Measurements from ENCODE around the gene FGF18. TPM values are rescaled to one million over a fixed set of nuclear protein-coding genes. Genes with fewer than 3 reads are reported as not detected.
"Not testable (repeated sequence)": the region's sequence is repeated elsewhere in the genome, so short reads cannot be mapped to it uniquely, and the experiment has no call there.

Gene FGF18
- total and polyA plus RNA-seq, 10 of the 15 experiments (the other 5 are each of a cell fraction or from before 2014, with no cell fraction given): 0.03 to 0.10 (median 0.06) TPM; not detected in 5

DNA sequence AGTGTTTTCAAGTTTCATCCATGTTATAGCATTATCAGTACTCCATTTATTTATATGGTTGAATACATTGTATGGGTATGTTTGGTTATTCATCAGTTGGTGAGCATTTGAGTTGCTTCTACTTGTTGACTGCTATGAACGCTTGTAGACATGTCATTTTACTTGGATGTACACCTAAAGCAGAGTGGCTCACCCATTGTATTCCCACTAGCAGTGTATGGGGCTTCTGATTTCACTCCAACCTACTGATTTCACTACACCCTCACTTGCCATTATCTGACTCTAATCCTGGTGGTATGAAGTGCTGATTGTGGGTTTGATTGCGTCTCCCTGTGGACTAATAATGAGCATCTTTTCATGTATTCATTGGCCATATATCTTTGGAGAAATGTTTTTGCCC lies 22.3 kb upstream of the FGF18 start:
- in situ Hi-C loops (cut with MboI) (no loop called here), intact Hi-C loops (cut with micrococcal nuclease; ENCODE audit: unreplicated experiment) (no loop called here)
- DNase-seq (ENCODE audit: low read depth, low spot score) (no peak), ATAC-seq (peak; percentile 3), FAIRE-seq (no peak)
- ChIA-PET RAD21 (ENCODE audit: unreplicated experiment) (interaction anchor here (0.6 kb wide), 1 partner anchor 10 kb away, joined by 3 read pairs; the partner anchor contains the start of gene NPM1), POLR2A (interaction anchor here (1.3 kb wide), 1 partner anchor 10 kb away, joined by 3 read pairs; no protein-coding TSS in a partner anchor), CTCF (interaction anchor here (0.6 kb wide), 1 partner anchor 16 kb away, joined by 3 read pairs; no protein-coding TSS in a partner anchor), SMC1A (ENCODE audit: uncharacterized antibody, unreplicated experiment) (no interaction called here)
- H3K4me2 ChIP-seq (ENCODE audit: control insufficient read depth, insufficient read depth): peak overlapping the region; percentile 54; the same call in 1 of the 2 replicates
- BruUV-seq (replicated peaks): no TSS peak
- 74% methylated on average over 2 of the region's 2 CpGs for WGBS (ENCODE audit: insufficient coverage, insufficient replicate concordance, low lambda C conversion rate, missing lambda C conversion rate)
- peak overlapping the region; percentile 35; the same call in 1 of the 2 replicates for H3K4me3 ChIP-seq
- no peaks in the 10 kb centered on the region for H3K27me3 ChIP-seq (replicated peaks in 1 of 2; ENCODE audit: control insufficient read depth in 2 of 2, insufficient read depth in 2 of 2, low read length in 1 of 2)
- H2AFZ ChIP-seq (ENCODE audit: control insufficient read depth, low read depth, low read length): no peak overlapping the region
- H3K9me3 ChIP-seq (replicated peaks; ENCODE audit: control insufficient read depth, insufficient read depth, low read length): no peaks in the 10 kb centered on the region; the same call in 2 of the 3 replicates
- H3K9ac ChIP-seq (ENCODE audit: control insufficient read depth, insufficient read depth, low read length): no peak overlapping the region
- peaks cover 1% of the 10 kb centered on the region for H3K4me1 ChIP-seq (ENCODE audit: control insufficient read depth, insufficient read depth, low read length)
- H4K20me1 ChIP-seq (ENCODE audit: control insufficient read depth, insufficient read depth): peaks cover 15% of the 10 kb centered on the region; the same call in 1 of the 2 replicates
- TF ChIP-seq ZNF24 (IDR thresholded peaks at IDR 0.05) (no peak), POLR2AphosphoS5 (IDR thresholded peaks at IDR 0.05; ENCODE audit: low read length) (0 out of 2 replicates have a peak, but pooled peaks have one; percentile 40), RCOR1 (conservative IDR thresholded peaks at IDR 0.05; ENCODE audit: low read depth, low read length) (no peak)
- H3K79me2 ChIP-seq (ENCODE audit: control insufficient read depth, insufficient read depth, low read length): peaks cover 89% of the 10 kb centered on the region
- H3K27ac ChIP-seq (ENCODE audit: control insufficient read depth, insufficient read depth): no peak overlapping the region
- peaks cover 27 to 49% of the 10 kb centered on the region in 2 experiments for H3K36me3 ChIP-seq (ENCODE audit: control insufficient read depth in 2 of 2, insufficient read depth in 2 of 2, low read length in 1 of 2)

- Histone ChIP-seq H3K27ac (ENCODE audit: control insufficient read depth, insufficient read depth) (no peak overlapping the region), H3K4me1 (ENCODE audit: control insufficient read depth, insufficient read depth, low read length) (no peaks in the 10 kb centered on the region), H3K36me3 (ENCODE audit: control insufficient read depth in 2 of 2, insufficient read depth in 2 of 2, low read length in 1 of 2) (peaks cover 25 to 49% of the 10 kb centered on the region in 2 experiments), H3K79me2 (ENCODE audit: control insufficient read depth, insufficient read depth, low read length) (peaks cover 85% of the 10 kb centered on the region), H3K27me3 (replicated peaks in 1 of 2; ENCODE audit: control insufficient read depth in 2 of 2, insufficient read depth in 2 of 2, low read length in 1 of 2) (no peaks in the 10 kb centered on the region), H2AFZ (ENCODE audit: control insufficient read depth, low read depth, low read length) (no peak overlapping the region), H3K9ac (ENCODE audit: control insufficient read depth, insufficient read depth, low read length) (no peak overlapping the region), H3K4me3 (0 out of 2 replicates have a peak overlapping the region, but pooled peaks have one; percentile 35), H3K9me3 (replicated peaks; ENCODE audit: control insufficient read depth, insufficient read depth, low read length) (no peaks in the 10 kb centered on the region; the same call in 2 of the 3 replicates), H3K4me2 (ENCODE audit: control insufficient read depth, insufficient read depth) (no peak overlapping the region), H4K20me1 (ENCODE audit: control insufficient read depth, insufficient read depth) (peaks cover 15% of the 10 kb centered on the region; the same call in 1 of the 2 replicates)
- intact Hi-C loops (cut with micrococcal nuclease; ENCODE audit: unreplicated experiment) (no loop called here), in situ Hi-C loops (cut with MboI) (no loop called here)
- no TSS peak for BruUV-seq (replicated peaks)
- DNase-seq (ENCODE audit: low read depth, low spot score) (no peak), ATAC-seq (no peak), FAIRE-seq (no peak)
- CTCF ChIA-PET: interaction anchor here (0.6 kb wide), 1 partner anchor 16 kb away, joined by 3 read pairs; no protein-coding TSS in a partner anchor
- SMC1A ChIA-PET (ENCODE audit: uncharacterized antibody, unreplicated experiment): no interaction called here
- POLR2A ChIA-PET: no interaction called here
- TF ChIP-seq BMI1 (IDR thresholded peaks at IDR 0.05; ENCODE audit: borderline replicate concordance) (no peak), SREBF2 (IDR thresholded peaks at IDR 0.05; ENCODE audit: low read length) (no peak), ESRRA (IDR thresholded peaks at IDR 0.05; ENCODE audit: low read length) (no peak), JUND (IDR thresholded peaks at IDR 0.05; ENCODE audit: low read depth, low read length) (no peak), USF2 (IDR thresholded peaks at IDR 0.05; ENCODE audit: borderline replicate concordance, low read depth, low read length) (no peak), SMAD5 (IDR thresholded peaks at IDR 0.05; ENCODE audit: low read depth) (no peak), SUZ12 (IDR thresholded peaks at IDR 0.05; ENCODE audit: unreplicated experiment) (no peak)
- WGBS (ENCODE audit: insufficient coverage, insufficient replicate concordance, low lambda C conversion rate, missing lambda C conversion rate): 100% methylated on average over 4 of the region's 4 CpGs
- RAD21 ChIA-PET (ENCODE audit: unreplicated experiment): no interaction called here
These were observed 21.8 kb upstream of the FGF18 start for GRCh38 chr5:171397599-171397998.

DNA sequence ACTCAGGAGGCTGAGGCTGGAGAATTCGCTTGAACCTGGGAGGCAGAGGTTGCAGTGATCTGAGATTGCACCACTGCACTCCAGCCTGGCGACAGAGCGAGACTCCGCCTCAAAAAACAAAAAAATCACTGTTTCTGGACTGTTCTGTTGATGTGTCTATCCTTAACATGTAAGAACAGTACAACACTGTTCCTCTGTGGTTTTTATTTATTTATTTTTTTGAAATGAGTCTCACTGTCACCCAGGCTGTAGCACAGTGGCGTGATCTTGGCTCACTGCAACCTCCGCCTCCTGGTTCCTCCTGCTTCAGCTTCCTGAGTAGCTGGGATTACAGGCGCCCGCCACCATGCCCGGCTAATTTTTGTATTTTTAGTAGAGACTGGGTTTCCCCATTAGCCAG lies 20.8 kb upstream of the FGF18 start:
- not testable (repeated sequence) for H3K4me1 ChIP-seq (ENCODE audit: control insufficient read depth, insufficient read depth, low read length)
- H4K20me1 ChIP-seq (ENCODE audit: control insufficient read depth, insufficient read depth): peaks cover 15% of the 10 kb centered on the region; the same call in 1 of the 2 replicates
- H3K4me3 ChIP-seq: peak overlapping the region; percentile 39

More for the DNA sequence above, 20.8 kb upstream of the FGF18 start:
- ChIA-PET RAD21 (ENCODE audit: unreplicated experiment) (interaction anchor here (0.6 kb wide), 1 partner anchor 72 kb away, joined by 3 read pairs; no protein-coding TSS in a partner anchor), SMC1A (ENCODE audit: uncharacterized antibody, unreplicated experiment) (interaction anchor here (0.8 to 1.0 kb wide), 2 partner anchors 16 to 508 kb away, joined by 3 to 4 read pairs; no protein-coding TSS in a partner anchor), POLR2A (interaction anchor here (1.1 kb wide), 1 partner anchor 9 kb away, joined by 3 read pairs; no protein-coding TSS in a partner anchor)
- H2AFZ ChIP-seq (ENCODE audit: control insufficient read depth, low read depth, low read length); CTCF ChIA-PET; H3K9ac ChIP-seq (ENCODE audit: control insufficient read depth, insufficient read depth, low read length); BruUV-seq (replicated peaks); FAIRE-seq; intact Hi-C loops (cut with micrococcal nuclease; ENCODE audit: unreplicated experiment); in situ Hi-C loops (cut with MboI); DNase-seq (ENCODE audit: low read depth, low spot score); H3K27ac ChIP-seq (ENCODE audit: control insufficient read depth, insufficient read depth); H3K9me3 ChIP-seq (replicated peaks; ENCODE audit: control insufficient read depth, insufficient read depth, low read length); H3K27me3 ChIP-seq (replicated peaks in 1 of 2; ENCODE audit: control insufficient read depth in 2 of 2, insufficient read depth in 2 of 2, low read length in 1 of 2): not testable (repeated sequence)
- Histone ChIP-seq H3K79me2 (ENCODE audit: control insufficient read depth, insufficient read depth, low read length) (peaks cover 75% of the 10 kb centered on the region), H3K4me2 (ENCODE audit: control insufficient read depth, insufficient read depth) (peak overlapping the region; percentile 7; the same call in 1 of the 2 replicates), H3K36me3 (ENCODE audit: control insufficient read depth in 2 of 2, insufficient read depth in 2 of 2, low read length in 1 of 2) (peaks cover 25 to 44% of the 10 kb centered on the region in 2 experiments)
- WGBS (ENCODE audit: insufficient coverage, insufficient replicate concordance, low lambda C conversion rate, missing lambda C conversion rate): 81% methylated on average over 9 of the region's 9 CpGs
- peak; percentile 7 for ATAC-seq
